ENCODE data around the gene CX3CL1. TPM values are rescaled to one million over a fixed set of nuclear protein-coding genes. Genes with fewer than 3 reads are reported as not detected.

Gene CX3CL1
- total RNA-seq, 1 experiment from 2014 or later = not detected

DNA sequence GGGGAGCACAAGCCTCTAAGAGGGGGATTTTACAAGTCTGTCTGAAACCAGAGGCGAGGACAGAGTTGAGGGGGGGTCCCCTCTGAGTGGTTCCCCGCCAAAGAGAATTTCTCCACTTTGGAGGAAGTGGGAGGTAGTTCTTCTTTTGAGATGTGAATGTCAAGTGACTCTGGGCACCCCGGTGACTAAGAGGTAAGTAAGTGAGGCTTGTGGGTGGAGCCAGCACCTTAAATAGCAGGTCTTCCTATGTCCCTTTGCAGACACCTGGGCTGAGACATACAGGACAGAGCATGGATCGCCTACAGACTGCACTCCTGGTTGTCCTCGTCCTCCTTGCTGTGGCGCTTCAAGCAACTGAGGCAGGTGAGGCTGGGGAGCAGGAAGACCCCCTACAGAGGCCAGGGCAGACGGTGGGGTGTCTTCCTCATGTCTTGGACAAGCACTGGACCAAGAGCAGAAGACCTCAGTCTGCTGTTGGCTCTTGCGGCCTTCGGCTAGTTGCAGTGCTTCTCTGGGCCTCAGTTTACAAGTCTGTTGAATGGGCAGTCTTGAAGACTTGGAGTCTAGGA, 13.7 kb upstream of the CX3CL1 start, which contains the start of gene CCL22:
TSS of gene CCL22 (plus strand) at position 257 of the 569 bp plus-strand sequence. CDS start at position 291, 34 bp downstream.
- TF ChIP-seq, protein P1, sequence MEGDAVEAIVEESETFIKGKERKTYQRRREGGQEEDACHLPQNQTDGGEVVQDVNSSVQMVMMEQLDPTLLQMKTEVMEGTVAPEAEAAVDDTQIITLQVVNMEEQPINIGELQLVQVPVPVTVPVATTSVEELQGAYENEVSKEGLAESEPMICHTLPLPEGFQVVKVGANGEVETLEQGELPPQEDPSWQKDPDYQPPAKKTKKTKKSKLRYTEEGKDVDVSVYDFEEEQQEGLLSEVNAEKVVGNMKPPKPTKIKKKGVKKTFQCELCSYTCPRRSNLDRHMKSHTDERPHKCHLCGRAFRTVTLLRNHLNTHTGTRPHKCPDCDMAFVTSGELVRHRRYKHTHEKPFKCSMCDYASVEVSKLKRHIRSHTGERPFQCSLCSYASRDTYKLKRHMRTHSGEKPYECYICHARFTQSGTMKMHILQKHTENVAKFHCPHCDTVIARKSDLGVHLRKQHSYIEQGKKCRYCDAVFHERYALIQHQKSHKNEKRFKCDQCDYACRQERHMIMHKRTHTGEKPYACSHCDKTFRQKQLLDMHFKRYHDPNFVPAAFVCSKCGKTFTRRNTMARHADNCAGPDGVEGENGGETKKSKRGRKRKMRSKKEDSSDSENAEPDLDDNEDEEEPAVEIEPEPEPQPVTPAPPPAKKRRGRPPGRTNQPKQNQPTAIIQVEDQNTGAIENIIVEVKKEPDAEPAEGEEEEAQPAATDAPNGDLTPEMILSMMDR (conservative IDR thresholded peaks at IDR 0.05) = no peak
- no peak for TF ChIP-seq EZH2 (IDR thresholded peaks at IDR 0.05; ENCODE audit: low read depth)
- H3K9me3 ChIP-seq (ENCODE audit: insufficient read depth, low read depth) = no peaks in the 10 kb centered on the region
- no peaks in the 10 kb centered on the region for H3K9me2 ChIP-seq (ENCODE audit: insufficient read depth)
- no TSS peak for BruUV-seq (replicated peaks)
- H3K79me2 ChIP-seq (ENCODE audit: low read depth) = no peaks in the 10 kb centered on the region
- no peaks in the 10 kb centered on the region for H4K20me1 ChIP-seq (ENCODE audit: insufficient read depth)
- H3K36me3 ChIP-seq (ENCODE audit: low read depth) = no peaks in the 10 kb centered on the region
- H3K4me1 ChIP-seq (replicated peaks; ENCODE audit: insufficient read depth) = peaks cover 17% of the 10 kb centered on the region
- DNase-seq = peak; percentile 29 to 67
- H3K27me3 ChIP-seq (ENCODE audit: insufficient read depth, low read depth) = no peaks in the 10 kb centered on the region
- H3K4me3 ChIP-seq = no peak within 1 kb of the TSS
- H3K27ac ChIP-seq = no peak within 1 kb of the TSS
- intact Hi-C loops (cut with micrococcal nuclease; ENCODE audit: unreplicated experiment) = no loop called here
- CTCF ChIA-PET = no interaction called here
- H2AFZ ChIP-seq = no peak within 1 kb of the TSS
- peak within 1 kb of the TSS; percentile 29 for H3K4me2 ChIP-seq
- peaks cover 12% of the 10 kb centered on the region; the same call in 1 of the 2 replicates for H3F3A ChIP-seq (ENCODE audit: insufficient read depth, low read depth)
- POLR2A ChIA-PET (ENCODE audit: unreplicated experiment) = no interaction called here

DNA sequence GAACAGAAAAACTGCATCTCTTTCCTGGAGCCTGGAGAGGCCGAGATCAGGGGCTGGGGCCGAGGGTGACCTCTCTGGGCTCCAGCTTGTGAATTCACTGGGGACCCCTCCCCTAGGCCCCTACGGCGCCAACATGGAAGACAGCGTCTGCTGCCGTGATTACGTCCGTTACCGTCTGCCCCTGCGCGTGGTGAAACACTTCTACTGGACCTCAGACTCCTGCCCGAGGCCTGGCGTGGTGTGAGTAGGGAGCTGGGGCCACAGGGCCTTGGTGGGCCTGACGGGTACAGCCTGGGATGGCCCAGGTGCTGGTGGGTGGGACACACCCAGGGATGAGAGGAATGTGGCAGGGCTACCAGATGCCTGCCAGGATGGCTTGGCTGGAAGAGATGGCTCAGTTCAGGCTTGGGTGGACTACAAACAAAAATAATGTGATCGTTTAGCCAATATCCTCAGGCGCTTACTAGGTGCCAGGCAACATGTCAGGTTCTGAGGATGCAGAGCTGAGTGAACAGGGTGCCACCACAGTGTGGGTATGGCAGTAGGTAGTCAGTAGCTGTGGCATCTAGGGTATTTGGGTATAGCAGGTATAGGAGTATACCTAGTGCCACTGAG, 11.9 kb upstream of the CX3CL1 start:
- CTCF ChIA-PET = interaction anchor here (0.6 kb wide), 1 partner anchor 20 kb away, joined by 3 read pairs; no protein-coding TSS in a partner anchor
- BruUV-seq (replicated peaks) = no TSS peak

DNA sequence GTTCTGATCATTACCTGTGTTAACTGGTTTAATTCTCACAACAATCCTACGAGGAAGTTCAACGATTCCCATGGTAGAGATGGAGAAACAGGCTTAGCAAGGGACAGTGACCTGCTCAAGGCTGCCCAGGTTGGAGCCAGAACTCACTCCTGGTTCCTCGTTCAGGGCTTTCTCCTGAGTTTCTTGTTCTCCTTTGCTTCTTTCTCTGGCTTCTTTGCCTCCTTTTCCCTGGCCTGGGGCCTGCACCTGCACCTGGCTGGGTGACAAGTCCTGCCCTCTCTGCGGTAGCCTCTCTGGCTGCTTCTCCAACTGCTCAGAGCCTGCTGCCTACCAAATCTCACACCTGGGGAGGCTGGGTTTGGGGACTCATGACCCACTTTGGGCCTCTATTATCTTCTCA, 10.9 kb upstream of the CX3CL1 start:
- Histone ChIP-seq H3K4me1 (replicated peaks; ENCODE audit: insufficient read depth) (peaks cover 17% of the 10 kb centered on the region), H3K27me3 (ENCODE audit: insufficient read depth, low read depth) (no peaks in the 10 kb centered on the region), H3K27ac (peak overlapping the region; percentile 42), H2AFZ (no peak overlapping the region), H3K9me3 (ENCODE audit: insufficient read depth, low read depth) (no peaks in the 10 kb centered on the region), H3K4me2 (peak overlapping the region; percentile 31), H3K79me2 (ENCODE audit: low read depth) (no peaks in the 10 kb centered on the region), H3K4me3 (no peak overlapping the region), H3K9me2 (ENCODE audit: insufficient read depth) (no peaks in the 10 kb centered on the region), H3K36me3 (ENCODE audit: low read depth) (no peaks in the 10 kb centered on the region), H4K20me1 (ENCODE audit: insufficient read depth) (no peaks in the 10 kb centered on the region), H3F3A (ENCODE audit: insufficient read depth, low read depth) (peaks cover 12% of the 10 kb centered on the region; the same call in 1 of the 2 replicates)
- no TSS peak for BruUV-seq (replicated peaks)
- DNase-seq = peak; percentile 36 to 62
- intact Hi-C loops (cut with micrococcal nuclease; ENCODE audit: unreplicated experiment) = loop anchor here (2.0 kb wide), 1 partner anchor 31 kb away; no protein-coding TSS in a partner anchor
- no peak for TF ChIP-seq EZH2 (IDR thresholded peaks at IDR 0.05; ENCODE audit: low read depth)
- TF ChIP-seq, protein P1 (conservative IDR thresholded peaks at IDR 0.05) = no peak
- POLR2A ChIA-PET (ENCODE audit: unreplicated experiment) = no interaction called here
- CTCF ChIA-PET = interaction anchor here (0.6 kb wide), 1 partner anchor 21 kb away, joined by 3 read pairs; no protein-coding TSS in a partner anchor

More for the DNA sequence above, 11.9 kb upstream of the CX3CL1 start:
- POLR2A ChIA-PET (ENCODE audit: unreplicated experiment) = no interaction called here
- Histone ChIP-seq H3K9me2 (ENCODE audit: insufficient read depth) (no peaks in the 10 kb centered on the region), H2AFZ (no peak overlapping the region), H3K27ac (no peak overlapping the region), H3K4me3 (no peak overlapping the region), H3K36me3 (ENCODE audit: low read depth) (no peaks in the 10 kb centered on the region), H4K20me1 (ENCODE audit: insufficient read depth) (no peaks in the 10 kb centered on the region), H3F3A (ENCODE audit: insufficient read depth, low read depth) (peaks cover 12% of the 10 kb centered on the region; the same call in 1 of the 2 replicates), H3K4me1 (replicated peaks; ENCODE audit: insufficient read depth) (peaks cover 17% of the 10 kb centered on the region), H3K27me3 (ENCODE audit: insufficient read depth, low read depth) (no peaks in the 10 kb centered on the region), H3K4me2 (no peak overlapping the region), H3K79me2 (ENCODE audit: low read depth) (no peaks in the 10 kb centered on the region), H3K9me3 (ENCODE audit: insufficient read depth, low read depth) (no peaks in the 10 kb centered on the region)
- no peak for TF ChIP-seq EZH2 (IDR thresholded peaks at IDR 0.05; ENCODE audit: low read depth)
- TF ChIP-seq, protein P1 (conservative IDR thresholded peaks at IDR 0.05) = no peak
- DNase-seq = no peak
- intact Hi-C loops (cut with micrococcal nuclease; ENCODE audit: unreplicated experiment) = loop anchor here (2.0 kb wide), 1 partner anchor 32 kb away; no protein-coding TSS in a partner anchor

Measured in PC-9 (cell line).